ENCODE data around the gene RNPS1.

RNPS1 gene

GRCh38 chr16:2267913-2268666, at the start of gene RNPS1:
Gene RNPS1, minus strand, starts transcription at chr16:2268126. Its CDS starts 3,483 bp downstream, at chr16:2264643.
- no peak for TF ChIP-seq RAD21 (IDR thresholded peaks at IDR 0.05; ENCODE audit: low read depth)
- TF ChIP-seq TCF12 (IDR thresholded peaks at IDR 0.05; ENCODE audit: low read depth) = no peak; the same call in 1 of the 2 replicates
- TF ChIP-seq TAF1 (IDR thresholded peaks at IDR 0.05; ENCODE audit: low read depth) = peak; percentile 96
- 0 out of 2 replicates have a peak, but pooled peaks have one; percentile 4 for TF ChIP-seq TEAD4 (IDR thresholded peaks at IDR 0.05)
- TF ChIP-seq EGR1 (IDR thresholded peaks at IDR 0.05) = 0 out of 2 replicates have a peak, but pooled peaks have one; percentile 17
- TF ChIP-seq YY1 (IDR thresholded peaks at IDR 0.05; ENCODE audit: low read depth) = peak; percentile 71
- TF ChIP-seq CREB1 (IDR thresholded peaks at IDR 0.05; ENCODE audit: low read depth) = peak; percentile 99
- TF ChIP-seq EP300 (IDR thresholded peaks at IDR 0.05; ENCODE audit: borderline replicate concordance) = peak; percentile 53
- TF ChIP-seq USF1 (IDR thresholded peaks at IDR 0.05) = 0 out of 2 replicates have a peak, but pooled peaks have one; percentile 16
- TF ChIP-seq CEBPB (IDR thresholded peaks at IDR 0.05) = no peak
- no peak; the same call in 1 of the 2 replicates for TF ChIP-seq ZBTB7A (IDR thresholded peaks at IDR 0.05; ENCODE audit: low read depth)
- no peak for TF ChIP-seq FOXM1 (IDR thresholded peaks at IDR 0.05; ENCODE audit: borderline replicate concordance, low read depth)
- peak; percentile 97 for TF ChIP-seq MAX (IDR thresholded peaks at IDR 0.05)
- TF ChIP-seq NFIC (IDR thresholded peaks at IDR 0.05) = no peak
- no peak for TF ChIP-seq REST (IDR thresholded peaks at IDR 0.05; ENCODE audit: low read depth)

- no peak for TF ChIP-seq CEBPB (IDR thresholded peaks at IDR 0.05)
- no peak for TF ChIP-seq REST (IDR thresholded peaks at IDR 0.05; ENCODE audit: low read depth)
- TF ChIP-seq ZBTB7A (IDR thresholded peaks at IDR 0.05; ENCODE audit: low read depth) = no peak
- TF ChIP-seq USF1 (IDR thresholded peaks at IDR 0.05) = no peak
- no peak for TF ChIP-seq MAX (IDR thresholded peaks at IDR 0.05)
- TF ChIP-seq RAD21 (IDR thresholded peaks at IDR 0.05; ENCODE audit: low read depth) = no peak
- no peak for TF ChIP-seq TCF12 (IDR thresholded peaks at IDR 0.05; ENCODE audit: low read depth)
- no peak for TF ChIP-seq EGR1 (IDR thresholded peaks at IDR 0.05)
- TF ChIP-seq YY1 (IDR thresholded peaks at IDR 0.05; ENCODE audit: low read depth) = no peak
Observed at GRCh38 chr16:2317231-2318020, 49.5 kb upstream of the RNPS1 start.

GRCh38 chr16:2308089-2308962, 40.4 kb upstream of the RNPS1 start:
- TF ChIP-seq TAF1 (IDR thresholded peaks at IDR 0.05; ENCODE audit: low read depth) = no peak
- no peak for TF ChIP-seq RAD21 (IDR thresholded peaks at IDR 0.05; ENCODE audit: low read depth)
- TF ChIP-seq MAX (IDR thresholded peaks at IDR 0.05) = no peak
- no peak for TF ChIP-seq TEAD4 (IDR thresholded peaks at IDR 0.05)
- TF ChIP-seq CEBPB (IDR thresholded peaks at IDR 0.05) = no peak
- TF ChIP-seq EGR1 (IDR thresholded peaks at IDR 0.05) = no peak
- TF ChIP-seq EP300 (IDR thresholded peaks at IDR 0.05; ENCODE audit: borderline replicate concordance) = no peak
- no peak for TF ChIP-seq YY1 (IDR thresholded peaks at IDR 0.05; ENCODE audit: low read depth)
- no peak for TF ChIP-seq USF1 (IDR thresholded peaks at IDR 0.05)
- no peak for TF ChIP-seq NFIC (IDR thresholded peaks at IDR 0.05)
- no peak for TF ChIP-seq TCF12 (IDR thresholded peaks at IDR 0.05; ENCODE audit: low read depth)
- TF ChIP-seq CREB1 (IDR thresholded peaks at IDR 0.05; ENCODE audit: low read depth) = no peak
- no peak for TF ChIP-seq FOXM1 (IDR thresholded peaks at IDR 0.05; ENCODE audit: borderline replicate concordance, low read depth)

- TF ChIP-seq EP300 (IDR thresholded peaks at IDR 0.05; ENCODE audit: borderline replicate concordance) (no peak), RAD21 (IDR thresholded peaks at IDR 0.05; ENCODE audit: low read depth) (no peak), YY1 (IDR thresholded peaks at IDR 0.05; ENCODE audit: low read depth) (no peak)
Observed at GRCh38 chr16:2299915-2300192, 31.9 kb upstream of the RNPS1 start.

Measured in Ishikawa (cell line).